GM19328 (cell line): Measurements from ENCODE around the gene ERICH6.
"Not testable (repeated sequence)": the region's sequence is repeated elsewhere in the genome, so short reads cannot be mapped to it uniquely, and the experiment has no call there.

Source experiments
- ATAC-seq: cut with Tn5 transposase; IDR thresholded peaks from one replicate; pipeline ENCODE4 v1.9.1; 2021; ENCODE audit warnings: mild to moderate bottlenecking, moderate library complexity; ENCODE audit not compliant: unreplicated experiment

The ERICH6 gene

DNA sequence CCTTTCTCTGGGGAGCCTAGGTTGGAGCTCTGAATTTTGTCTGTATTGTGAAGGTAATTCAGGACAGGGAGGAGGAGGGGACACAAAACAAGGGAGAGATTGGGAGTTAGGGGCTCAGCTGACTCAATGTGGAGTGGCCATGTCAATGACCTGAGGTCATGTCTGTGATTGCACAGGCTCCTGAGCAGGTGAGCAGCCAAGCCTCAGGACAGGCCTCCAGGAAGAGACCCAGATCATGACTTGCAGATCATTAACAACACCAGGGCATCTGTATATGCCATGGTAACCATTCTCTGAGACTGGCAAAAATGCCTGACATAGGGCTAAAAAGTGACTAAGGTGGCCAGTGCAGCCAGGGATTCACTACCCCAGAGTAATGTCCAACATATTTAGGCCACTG lies 20.9 kb downstream of the ERICH6 start:
- ATAC-seq, result no peak

GRCh38 chr3:150682279-150682678 lies 21.4 kb downstream of the ERICH6 start:
- ATAC-seq, result no peak

- ATAC-seq, result peak; percentile 89
Observed at GRCh38 chr3:150681057-150681456, 22.7 kb downstream of the ERICH6 start.

DNA sequence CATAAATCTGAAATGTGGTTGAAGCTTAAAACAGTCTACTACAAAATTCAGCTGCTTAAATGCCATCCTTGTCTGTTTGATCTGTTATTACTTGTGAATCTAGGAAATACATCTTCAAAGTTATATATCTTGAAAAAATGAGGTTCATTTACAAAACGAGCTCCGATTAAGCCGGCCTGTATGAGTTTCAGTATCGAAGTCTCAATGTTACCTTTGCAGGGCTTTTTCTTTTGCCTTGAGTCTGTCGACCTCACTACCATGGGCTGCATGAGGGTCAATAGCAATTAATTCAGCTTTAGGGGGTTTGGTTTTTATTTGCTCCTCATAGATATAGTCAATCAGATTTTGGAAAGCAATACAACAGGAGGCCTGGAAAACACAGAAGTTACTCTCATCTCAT lies 23.2 kb downstream of the ERICH6 start:
- ATAC-seq, result peak; percentile 7

DNA sequence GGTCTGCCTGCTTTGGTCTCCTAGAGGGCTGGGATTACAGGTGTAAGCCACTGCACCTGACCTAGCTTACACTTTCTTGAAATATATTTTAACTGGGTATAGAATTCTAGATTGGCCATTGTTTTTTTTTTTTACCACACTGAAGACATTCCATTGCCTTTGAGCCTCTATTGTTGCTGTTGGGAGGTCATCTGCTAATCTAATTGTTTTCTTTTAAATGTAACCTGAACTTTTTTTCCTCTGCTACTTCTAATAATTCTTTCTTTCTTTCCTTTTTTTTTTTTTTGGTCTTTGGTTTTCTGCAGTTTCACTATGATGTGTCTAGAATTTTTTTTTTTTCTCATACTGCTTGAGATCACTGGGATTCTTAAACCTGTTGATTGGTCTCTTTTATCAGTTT lies 28.1 kb downstream of the ERICH6 start:
- no peak for ATAC-seq

GRCh38 chr3:150673966-150674365 lies 29.8 kb downstream of the ERICH6 start:
- ATAC-seq, result no peak

DNA sequence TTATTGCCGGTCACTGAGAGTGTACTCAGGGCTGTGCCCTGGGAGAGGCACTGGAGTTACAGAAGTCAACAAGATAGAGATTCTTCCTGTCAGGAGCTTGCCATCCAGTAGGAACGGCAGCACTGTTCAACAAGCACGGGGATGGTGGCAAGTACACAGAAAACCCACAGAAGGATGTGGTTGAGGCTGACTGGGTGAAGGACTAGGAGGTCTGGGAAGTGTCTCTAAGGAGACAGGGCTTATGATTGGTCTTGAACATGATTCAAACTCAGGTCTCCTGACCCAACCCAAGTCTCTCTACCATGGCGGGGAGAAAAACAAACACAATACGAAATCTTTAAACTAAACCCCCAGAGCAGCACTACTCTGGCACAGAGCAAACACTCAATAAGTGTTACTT lies 37.6 kb downstream of the ERICH6 start:
- no peak for ATAC-seq

DNA sequence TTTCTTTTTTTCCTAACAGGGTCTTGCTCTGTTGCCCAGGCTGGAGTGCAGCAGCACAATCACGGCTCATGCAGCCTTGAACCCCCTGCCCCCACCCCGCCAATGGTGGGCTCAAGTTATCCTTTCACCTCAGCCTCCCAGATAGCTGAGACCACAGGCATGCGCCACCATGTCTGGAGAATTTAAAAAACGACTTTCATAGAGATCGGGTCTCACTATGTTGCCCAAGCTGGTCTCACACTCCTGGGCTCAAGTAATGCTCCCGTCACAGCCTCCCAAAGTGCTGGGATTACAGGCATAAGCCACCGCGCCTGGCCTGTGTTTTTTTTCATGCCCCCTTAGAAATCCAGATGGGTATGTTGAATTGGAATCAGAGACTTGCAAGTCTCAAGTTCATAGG lies 40.3 kb downstream of the ERICH6 start:
- ATAC-seq, result no peak

GRCh38 chr3:150662410-150663200 lies 41.1 kb downstream of the ERICH6 start:
- ATAC-seq, result no peak

GRCh38 chr3:150656316-150656715 lies 47.4 kb downstream of the ERICH6 start:
- ATAC-seq, result no peak

GRCh38 chr3:150653110-150653561 lies 50.6 kb downstream of the ERICH6 start:
- no peak for ATAC-seq

GRCh38 chr3:150640256-150640655 lies 63.5 kb downstream of the ERICH6 start:
- no peak for ATAC-seq

GRCh38 chr3:150639262-150639661 lies 64.5 kb downstream of the ERICH6 start:
- ATAC-seq, result no peak

DNA sequence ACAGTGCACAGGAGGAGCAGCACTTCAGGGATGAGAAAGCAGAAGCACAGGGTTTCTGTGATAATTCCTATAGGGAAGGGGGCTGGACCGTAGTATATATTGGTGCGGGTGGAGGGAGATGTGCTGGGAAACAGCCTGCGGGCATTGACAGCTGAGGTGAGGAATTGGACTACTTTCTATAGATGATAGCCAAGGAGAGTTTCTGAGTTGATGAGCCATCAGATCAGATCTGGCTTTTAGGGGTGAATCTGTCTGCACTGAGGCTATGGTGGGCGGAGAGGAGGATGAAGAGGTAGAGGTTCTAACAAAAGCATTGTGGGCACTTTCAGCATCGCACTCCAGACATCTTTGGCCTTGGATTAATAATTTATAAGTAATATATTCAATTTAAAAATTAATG lies 67.5 kb downstream of the ERICH6 start:
- no peak for ATAC-seq

DNA sequence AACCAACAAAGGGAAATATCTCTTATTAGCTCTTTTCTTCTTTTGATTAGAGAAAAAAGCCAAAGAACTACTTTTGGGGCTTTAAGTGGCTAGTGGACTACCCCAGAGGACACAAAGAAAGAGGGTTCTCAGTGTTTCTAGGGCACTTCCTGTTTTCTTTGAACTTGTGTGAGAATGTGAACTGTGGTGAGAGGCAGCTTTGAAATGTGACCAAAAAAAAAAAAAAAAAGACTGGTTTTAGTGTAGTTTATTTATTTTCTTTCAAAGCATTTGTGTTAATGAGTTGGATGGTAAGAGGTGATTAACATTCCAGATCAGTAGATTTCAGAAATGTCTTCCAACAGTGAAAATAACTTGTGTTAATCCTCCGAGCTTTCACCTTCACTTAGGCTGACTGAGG lies 68.2 kb downstream of the ERICH6 start:
- peak; percentile 47 for ATAC-seq

DNA sequence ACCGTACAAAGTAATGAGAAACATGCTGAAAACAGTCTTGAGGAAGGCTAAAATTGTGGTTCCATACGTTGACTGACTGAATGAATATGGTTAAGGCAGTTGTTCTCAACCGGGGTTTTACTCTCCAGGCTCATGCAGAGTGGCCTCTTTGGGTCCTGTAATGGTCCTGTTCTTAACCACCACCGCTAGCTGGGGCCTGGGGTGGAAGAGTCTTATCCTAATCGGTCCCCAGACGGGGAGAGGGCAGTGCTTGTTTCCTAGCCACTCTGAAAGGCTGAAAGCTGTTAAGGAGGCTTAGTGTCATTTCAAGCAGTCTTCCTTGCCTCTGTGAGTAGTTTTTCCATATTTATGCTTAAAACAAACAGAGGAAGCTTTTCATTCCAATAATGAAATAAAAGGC lies 68.6 kb downstream of the ERICH6 start:
- ATAC-seq, result no peak

DNA sequence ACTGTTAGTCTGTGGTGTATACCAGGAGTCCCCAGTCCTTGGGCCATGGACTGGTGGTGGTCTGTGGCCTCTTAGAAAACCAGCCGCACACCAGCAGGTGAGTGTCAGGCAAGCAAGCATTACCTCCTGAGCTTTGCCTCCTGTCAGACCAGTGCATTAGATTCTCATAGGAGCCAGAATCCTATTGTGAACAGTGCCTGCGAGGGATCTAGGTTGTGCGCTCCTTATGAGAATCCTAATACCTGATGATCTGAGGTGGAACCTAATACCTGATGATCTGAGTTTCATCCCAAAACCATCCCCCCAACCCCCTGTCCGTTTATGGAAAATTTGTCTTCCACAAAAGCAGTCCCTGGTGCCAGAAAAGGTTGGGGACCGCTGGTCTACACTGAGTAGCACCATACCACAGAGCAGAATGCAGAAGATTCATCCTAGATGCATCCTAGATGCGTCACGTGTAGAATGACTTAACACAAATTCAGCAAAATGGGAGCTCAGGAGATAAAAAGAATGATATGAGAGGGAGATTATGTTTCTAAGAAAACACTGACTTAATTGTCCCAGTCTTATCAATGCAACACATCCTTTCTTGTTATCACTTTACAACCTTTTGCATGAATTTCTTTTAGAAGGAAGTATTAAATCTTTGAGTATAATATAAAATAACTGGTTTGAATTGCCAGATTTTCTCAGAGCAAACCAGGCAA lies 72.1 kb downstream of the ERICH6 start:
- no peak for ATAC-seq

DNA sequence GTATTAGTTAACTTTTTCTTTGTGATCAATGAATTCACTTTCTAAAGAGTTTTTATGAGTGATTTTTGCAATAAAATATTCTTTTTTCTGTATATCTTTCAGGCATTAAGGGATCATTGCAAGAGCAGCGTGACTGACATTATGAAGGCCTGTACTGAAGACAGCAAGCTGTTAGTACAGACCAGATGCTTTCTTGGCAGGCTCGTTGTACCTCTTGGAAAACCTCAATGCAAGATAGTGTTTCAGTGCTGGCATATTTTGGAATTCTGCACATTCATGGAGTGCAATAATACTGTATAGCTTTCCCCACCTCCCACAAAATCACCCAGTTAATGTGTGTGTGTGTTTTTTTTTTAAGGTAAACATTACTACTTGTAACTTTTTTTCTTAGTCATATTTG lies 76.2 kb downstream of the ERICH6 start:
- no peak for ATAC-seq

DNA sequence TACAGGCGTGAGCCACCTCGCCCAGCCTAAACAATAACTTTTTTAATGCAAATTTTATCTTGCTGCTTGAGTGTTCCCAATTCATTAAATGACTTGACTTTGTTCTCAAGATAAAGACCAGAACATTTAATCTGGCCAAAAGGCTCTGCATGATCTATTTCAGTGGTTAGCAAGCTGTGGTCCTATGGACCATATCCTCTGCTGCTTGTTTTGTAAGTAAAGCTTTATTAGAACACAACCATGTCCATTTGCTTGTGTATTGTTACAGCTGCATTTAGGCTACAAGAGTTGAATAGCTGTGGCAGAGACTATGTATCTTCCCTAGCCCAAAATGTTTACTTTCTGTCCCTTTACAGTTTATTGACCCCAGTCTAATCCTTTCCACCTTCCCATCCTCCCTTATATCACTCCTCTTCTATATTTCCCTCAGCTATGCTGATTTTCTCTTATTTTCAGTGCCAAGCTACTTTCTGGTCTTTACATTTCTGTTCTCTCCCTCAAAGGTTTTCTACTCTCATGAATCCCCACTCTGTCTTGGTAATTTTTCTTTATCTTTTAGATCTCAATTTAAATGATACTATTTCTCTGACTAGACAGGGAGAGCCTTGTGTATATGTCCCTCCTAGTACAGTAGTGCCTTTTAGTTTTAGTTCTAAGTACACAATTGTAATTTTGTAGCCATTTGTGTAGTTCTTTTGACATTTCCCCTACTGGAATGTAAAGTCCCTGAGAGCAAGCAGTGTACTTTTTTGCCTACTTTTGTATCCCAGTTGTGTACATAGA lies 77.4 kb downstream of the ERICH6 start:
- ATAC-seq, result no peak

DNA sequence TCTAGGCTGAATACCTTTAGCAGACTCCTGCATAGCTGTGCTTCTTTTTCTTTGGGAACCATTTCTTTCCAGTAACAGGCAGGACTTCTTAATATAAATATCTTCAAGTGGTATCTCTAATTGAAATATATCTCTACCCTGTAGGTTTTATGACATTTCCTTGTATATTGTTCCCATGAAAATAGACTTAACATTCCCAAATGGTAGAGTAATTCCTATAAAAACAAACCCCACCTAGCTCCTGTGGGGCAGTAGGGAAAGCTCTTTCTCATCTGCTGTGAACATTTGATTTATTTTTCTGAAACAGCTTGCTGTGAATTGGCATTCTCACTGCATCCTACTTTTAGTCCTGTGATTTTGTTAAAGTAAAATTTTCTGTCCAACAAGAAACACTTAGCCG lies 79.8 kb downstream of the ERICH6 start:
- ATAC-seq, result no peak

DNA sequence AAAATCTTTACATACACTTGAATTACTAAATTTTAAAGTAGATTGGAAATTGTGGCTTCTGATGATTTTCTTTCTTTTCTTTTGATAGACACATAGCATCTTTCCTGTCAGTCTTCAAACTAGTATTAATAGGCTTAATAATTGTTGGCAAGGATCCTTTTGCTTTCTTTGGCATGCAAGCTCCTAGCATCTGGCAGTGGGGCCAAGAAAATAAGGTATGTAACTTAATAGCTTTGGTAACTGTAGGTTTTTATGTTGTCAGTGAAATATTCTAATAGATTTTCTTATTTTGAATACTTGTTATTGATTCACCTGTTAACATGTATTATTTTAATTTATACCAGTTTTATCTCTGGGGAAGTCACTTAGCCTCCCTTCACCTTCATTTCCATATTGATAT lies 80.8 kb downstream of the ERICH6 start:
- ATAC-seq, result not testable (repeated sequence)
